ENCODE results near the gene GNB2.

GRCh38 chr7:100632951-100633717 lies 40.4 kb upstream of the GNB2 start:
- TF ChIP-seq CTCF (IDR thresholded peaks at IDR 0.05; ENCODE audit: low read length) (peak; percentile 30), EZH2 (optimal IDR thresholded peaks at IDR 0.05; ENCODE audit: low read depth, low read length) (peak; percentile 45), EZH2phosphoT487 (IDR thresholded peaks at IDR 0.05; ENCODE audit: low read length) (peak; percentile 52; the same call in 1 of the 2 replicates)
